ENCODE results near the gene CUL1.

DNA sequence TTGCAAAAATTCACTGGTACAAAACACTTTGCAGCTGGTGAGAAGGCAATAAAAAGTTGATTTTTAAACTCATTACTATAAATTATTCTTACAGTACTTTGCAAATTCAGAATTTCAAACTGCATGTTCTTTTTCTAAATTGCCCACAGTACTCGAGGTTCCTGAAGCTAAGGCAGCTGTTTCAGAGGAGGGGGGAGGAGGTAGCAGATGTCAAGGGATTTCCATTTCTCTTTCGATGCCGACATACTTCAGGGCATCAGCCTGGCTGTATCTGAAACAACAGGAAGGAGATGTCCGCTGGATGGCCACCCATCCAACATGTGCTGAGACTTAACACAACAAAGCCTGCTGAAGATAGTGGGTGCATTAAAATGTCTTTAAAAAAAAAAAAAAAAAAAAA lies 108.7 kb downstream of the CUL1 start:
- TF ChIP-seq, protein P1, sequence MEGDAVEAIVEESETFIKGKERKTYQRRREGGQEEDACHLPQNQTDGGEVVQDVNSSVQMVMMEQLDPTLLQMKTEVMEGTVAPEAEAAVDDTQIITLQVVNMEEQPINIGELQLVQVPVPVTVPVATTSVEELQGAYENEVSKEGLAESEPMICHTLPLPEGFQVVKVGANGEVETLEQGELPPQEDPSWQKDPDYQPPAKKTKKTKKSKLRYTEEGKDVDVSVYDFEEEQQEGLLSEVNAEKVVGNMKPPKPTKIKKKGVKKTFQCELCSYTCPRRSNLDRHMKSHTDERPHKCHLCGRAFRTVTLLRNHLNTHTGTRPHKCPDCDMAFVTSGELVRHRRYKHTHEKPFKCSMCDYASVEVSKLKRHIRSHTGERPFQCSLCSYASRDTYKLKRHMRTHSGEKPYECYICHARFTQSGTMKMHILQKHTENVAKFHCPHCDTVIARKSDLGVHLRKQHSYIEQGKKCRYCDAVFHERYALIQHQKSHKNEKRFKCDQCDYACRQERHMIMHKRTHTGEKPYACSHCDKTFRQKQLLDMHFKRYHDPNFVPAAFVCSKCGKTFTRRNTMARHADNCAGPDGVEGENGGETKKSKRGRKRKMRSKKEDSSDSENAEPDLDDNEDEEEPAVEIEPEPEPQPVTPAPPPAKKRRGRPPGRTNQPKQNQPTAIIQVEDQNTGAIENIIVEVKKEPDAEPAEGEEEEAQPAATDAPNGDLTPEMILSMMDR (IDR thresholded peaks at IDR 0.05), result no peak
- TF ChIP-seq POLR2A (IDR thresholded peaks at IDR 0.05), result no peak

Data from uterus (tissue), 2 donors.